ENCODE results near the gene MYO1H. TPM values are rescaled to one million over a fixed set of nuclear protein-coding genes. Genes with fewer than 3 reads are reported as not detected.

MYO1H gene
- total RNA-seq, 4 donors from 2014 or later, result not detected

GRCh38 chr12:109477963-109478315, 130.2 kb downstream of the MYO1H start:
- peak overlapping the region; percentile 88 to 96 (median 95) for H3K27ac ChIP-seq
- 5% methylated on average over 3 to 9 of the region's 9 CpGs for WGBS, 2 donors (ENCODE audit: low coverage in 1 of 2)
- H3K4me3 ChIP-seq, result peak overlapping the region; percentile 60 to 88 (median 77)
- no peak for DNase-seq
- in situ Hi-C loops (cut with MboI; ENCODE audit: low pct_ligation_motif_present in 1 of 4, low pct_unique_long_range_greater_than_20kb in 1 of 4, low sequenced_read_pairs in 3 of 4) (no loop called here), intact Hi-C loops (cut with DNase I; ENCODE audit: low total_unique reads) (loop anchor here (5.0 kb wide), 1 partner anchor 51 kb away; no protein-coding TSS in a partner anchor)
- peaks cover 0 to under 1% (median 0%) of the 10 kb centered on the region in 4 donors for H3K36me3 ChIP-seq
- H3K27me3 ChIP-seq, result no peaks in the 10 kb centered on the region
- H3K9me3 ChIP-seq, result no peaks in the 10 kb centered on the region
- H3K4me1 ChIP-seq, result peaks cover 10 to 39% (median 28%) of the 10 kb centered on the region in 4 donors
- TF ChIP-seq POLR2AphosphoS5 (IDR thresholded peaks at IDR 0.05), result no peak
- no peak for TF ChIP-seq EP300 (IDR thresholded peaks at IDR 0.05; ENCODE audit: low read depth)
- no peak for TF ChIP-seq CTCF (IDR thresholded peaks at IDR 0.05)
- no peak for TF ChIP-seq POLR2A (IDR thresholded peaks at IDR 0.05)

GRCh38 chr12:109479761-109480160, 132.1 kb downstream of the MYO1H start:
- in situ Hi-C loops (cut with MboI; ENCODE audit: low pct_ligation_motif_present in 1 of 4, low pct_unique_long_range_greater_than_20kb in 1 of 4, low sequenced_read_pairs in 3 of 4), result no loop called here
- Histone ChIP-seq H3K27ac (no peak overlapping the region), H3K9me3 (no peaks in the 10 kb centered on the region), H3K4me3 (no peak overlapping the region), H3K36me3 (peaks cover 0 to 19% (median 6%) of the 10 kb centered on the region in 4 donors), H3K4me1 (peaks cover 10 to 35% (median 25%) of the 10 kb centered on the region in 4 donors), H3K27me3 (no peaks in the 10 kb centered on the region)
- no peak for TF ChIP-seq CTCF (IDR thresholded peaks at IDR 0.05)
- TF ChIP-seq POLR2A (IDR thresholded peaks at IDR 0.05), result no peak
- no peak for TF ChIP-seq POLR2AphosphoS5 (IDR thresholded peaks at IDR 0.05)
- no peak for TF ChIP-seq EP300 (IDR thresholded peaks at IDR 0.05; ENCODE audit: low read depth)
- intact Hi-C loops (cut with DNase I; ENCODE audit: low total_unique reads), result loop anchor here (5.0 kb wide), 1 partner anchor 52 kb away; no protein-coding TSS in a partner anchor
- 40 to 71% methylated on average over 1 of the region's 1 CpG for WGBS, 2 donors (ENCODE audit: low coverage in 1 of 2)
- DNase-seq, result no peak

DNA sequence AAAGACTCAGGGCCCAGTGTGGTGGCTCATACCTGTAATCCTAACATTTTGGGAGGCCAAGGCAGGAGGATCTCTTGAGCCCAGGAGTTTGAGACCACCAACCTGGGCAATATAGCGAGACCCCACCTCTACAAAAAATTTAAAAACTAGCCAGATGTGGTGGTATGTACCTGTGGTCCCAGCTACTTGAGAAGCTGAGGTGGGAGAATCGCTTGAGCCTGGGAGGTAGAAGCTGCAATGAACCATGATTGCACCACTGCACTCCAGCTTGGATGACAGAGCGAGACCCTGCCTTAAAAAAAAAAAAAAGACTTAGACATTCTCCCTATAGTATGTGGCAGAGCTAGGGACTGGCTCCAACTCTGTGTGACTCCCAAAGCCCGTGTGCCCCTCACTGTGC, 132.7 kb downstream of the MYO1H start:
- H3K36me3 ChIP-seq, result peaks cover 0 to 25% (median 8%) of the 10 kb centered on the region in 4 donors
- intact Hi-C loops (cut with DNase I; ENCODE audit: low total_unique reads) (no loop called here), in situ Hi-C loops (cut with MboI; ENCODE audit: low pct_ligation_motif_present in 1 of 4, low pct_unique_long_range_greater_than_20kb in 1 of 4, low sequenced_read_pairs in 3 of 4) (no loop called here)
- H3K27me3 ChIP-seq, result no peaks in the 10 kb centered on the region
- H3K9me3 ChIP-seq, result no peaks in the 10 kb centered on the region
- H3K4me1 ChIP-seq, result peaks cover 10 to 29% (median 23%) of the 10 kb centered on the region in 4 donors
- no peak for TF ChIP-seq EP300 (IDR thresholded peaks at IDR 0.05; ENCODE audit: low read depth)
- whole genome bisulfite sequencing, 2 donors (ENCODE audit: low coverage in 1 of 2), result 86 to 96% methylated on average over 2 to 4 of the region's 4 CpGs
- no peak for DNase-seq
- no peak overlapping the region for H3K27ac ChIP-seq
- no peak overlapping the region for H3K4me3 ChIP-seq

DNA sequence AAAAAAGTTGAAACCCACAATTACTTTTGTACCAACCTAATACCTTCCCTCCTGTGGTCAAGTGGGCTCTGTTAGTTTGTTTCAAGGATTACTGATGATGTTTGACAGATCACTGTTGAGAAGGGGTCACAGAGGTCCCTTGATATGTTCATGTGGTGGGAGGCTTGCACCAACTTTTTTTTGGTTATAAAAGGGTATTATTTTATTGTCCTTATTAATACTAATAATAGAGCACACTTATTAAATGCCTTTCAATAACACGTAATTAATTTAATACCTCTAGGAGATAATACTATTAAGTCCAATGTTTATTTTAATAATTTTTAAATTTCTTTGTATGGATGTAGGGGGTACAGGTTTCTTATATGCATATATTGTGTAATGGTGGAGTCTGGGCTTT, 134.2 kb downstream of the MYO1H start:
- Histone ChIP-seq H3K27me3 (no peaks in the 10 kb centered on the region), H3K27ac (no peak overlapping the region), H3K4me3 (no peak overlapping the region), H3K36me3 (peaks cover 0 to 40% (median 15%) of the 10 kb centered on the region in 4 donors), H3K9me3 (no peaks in the 10 kb centered on the region), H3K4me1 (peaks cover 10 to 17% (median 13%) of the 10 kb centered on the region in 4 donors)
- in situ Hi-C loops (cut with MboI; ENCODE audit: low pct_ligation_motif_present in 1 of 4, low pct_unique_long_range_greater_than_20kb in 1 of 4, low sequenced_read_pairs in 3 of 4), result no loop called here
- no peak for TF ChIP-seq EP300 (IDR thresholded peaks at IDR 0.05; ENCODE audit: low read depth)
- no peak for TF ChIP-seq POLR2A (IDR thresholded peaks at IDR 0.05)
- no peak for TF ChIP-seq CTCF (IDR thresholded peaks at IDR 0.05)
- TF ChIP-seq POLR2AphosphoS5 (IDR thresholded peaks at IDR 0.05), result no peak
- intact Hi-C loops (cut with DNase I; ENCODE audit: low total_unique reads), result no loop called here
- DNase-seq, result no peak
- 85 to 98% methylated on average over 1 of the region's 1 CpG for whole genome bisulfite sequencing, 2 donors (ENCODE audit: low coverage in 1 of 2)

DNA sequence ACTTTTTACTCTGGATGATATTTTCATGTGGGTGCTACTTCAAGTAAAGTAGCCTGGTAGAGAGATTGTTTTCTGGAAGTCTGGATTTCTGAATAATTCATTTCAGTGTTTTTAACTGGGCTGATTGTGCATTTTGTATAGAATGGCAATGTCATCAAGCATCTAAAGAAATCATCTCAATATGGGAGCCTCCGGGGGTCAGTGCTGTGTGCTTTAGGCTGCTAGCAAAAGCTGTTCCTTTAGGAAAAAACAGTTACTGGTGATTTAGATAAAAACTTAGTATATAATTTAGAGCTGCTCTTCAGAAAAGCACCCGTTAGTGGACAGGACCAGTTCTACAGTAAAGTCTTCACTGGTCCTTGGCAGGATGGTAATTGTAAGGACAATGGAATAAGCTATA, 134.8 kb downstream of the MYO1H start:
- Histone ChIP-seq H3K27me3 (no peaks in the 10 kb centered on the region), H3K27ac (no peak overlapping the region), H3K4me3 (no peak overlapping the region), H3K36me3 (peaks cover 0 to 46% (median 18%) of the 10 kb centered on the region in 4 donors), H3K9me3 (no peaks in the 10 kb centered on the region), H3K4me1 (peaks cover 10 to 17% (median 13%) of the 10 kb centered on the region in 4 donors)
- in situ Hi-C loops (cut with MboI; ENCODE audit: low pct_ligation_motif_present in 1 of 4, low pct_unique_long_range_greater_than_20kb in 1 of 4, low sequenced_read_pairs in 3 of 4), result no loop called here
- intact Hi-C loops (cut with DNase I; ENCODE audit: low total_unique reads), result no loop called here
- TF ChIP-seq EP300 (IDR thresholded peaks at IDR 0.05; ENCODE audit: low read depth), result no peak
- no peak for TF ChIP-seq POLR2A (IDR thresholded peaks at IDR 0.05)
- TF ChIP-seq CTCF (IDR thresholded peaks at IDR 0.05), result no peak
- TF ChIP-seq POLR2AphosphoS5 (IDR thresholded peaks at IDR 0.05), result no peak
- no peak for DNase-seq
- 88 to 96% methylated on average over 2 of the region's 2 CpGs for WGBS, 2 donors (ENCODE audit: low coverage in 1 of 2)
